ENCODE results near the gene NAGA.
"Not testable (repeated sequence)": the region's sequence is repeated elsewhere in the genome, so short reads cannot be mapped to it uniquely, and the experiment has no call there.

The NAGA gene

GRCh38 chr22:42070517-42071422, at the start of gene NAGA:
NAGA (minus strand) TSS chr22:42070812; CDS start chr22:42070297, 515 bp downstream.
- peak; percentile 88 for DNase-seq

DNA sequence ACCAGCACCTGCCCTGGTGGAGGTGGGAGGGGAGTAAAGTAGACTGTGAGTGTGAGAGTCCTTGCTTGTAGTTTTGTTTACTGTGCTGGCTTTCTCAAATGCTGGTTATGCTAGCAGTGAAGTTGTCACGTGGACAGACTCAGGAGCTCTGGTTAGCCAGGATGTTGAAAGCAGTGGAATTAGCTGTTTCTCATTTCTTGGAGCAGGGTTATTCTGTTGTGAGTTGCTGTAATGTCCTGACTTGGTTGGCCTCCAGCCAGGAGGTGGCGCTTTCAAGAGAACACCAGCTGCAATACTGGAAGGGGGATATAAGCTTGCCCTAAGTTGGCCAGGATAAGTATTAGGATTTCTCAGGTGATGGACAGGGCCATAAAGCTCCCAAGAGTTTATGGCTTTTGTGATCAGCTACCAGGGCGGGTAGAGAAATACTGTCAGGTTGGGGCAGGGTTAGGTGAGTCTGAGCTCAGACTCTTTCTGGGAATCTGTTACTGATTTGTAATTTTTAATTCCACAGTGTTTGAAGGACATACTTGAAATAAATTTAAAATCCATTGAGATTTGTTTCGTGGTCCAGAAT, 46.3 kb upstream of the NAGA start:
- DNase-seq, result no peak

GRCh38 chr22:42115420-42115830, 44.8 kb upstream of the NAGA start:
- not testable (repeated sequence) for DNase-seq

DNA sequence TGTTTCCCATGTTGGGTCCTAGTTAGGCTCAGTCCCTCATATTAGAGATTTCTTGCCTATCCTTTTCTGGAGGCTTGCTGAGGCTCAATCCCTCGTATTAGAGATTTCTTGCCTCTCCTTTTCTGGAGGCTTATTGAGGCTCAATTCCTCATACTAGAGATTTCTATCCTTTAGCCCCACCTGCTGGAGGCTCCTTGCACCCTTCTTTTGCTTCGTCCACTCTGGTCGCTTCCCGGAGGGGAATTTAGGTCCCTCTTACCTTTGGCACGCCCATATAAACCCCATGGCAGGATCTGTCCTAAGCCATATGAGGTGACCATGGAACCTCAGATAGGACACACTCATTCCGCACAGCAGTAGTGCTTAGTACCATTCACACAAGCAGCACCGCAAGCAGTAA, 44.1 kb upstream of the NAGA start:
- no peak for DNase-seq

- DNase-seq, result not testable (repeated sequence)
These were observed 42.2 kb upstream of the NAGA start for GRCh38 chr22:42112793-42113192.

GRCh38 chr22:42111798-42112197, 41.2 kb upstream of the NAGA start:
- no peak for DNase-seq

- DNase-seq, result no peak
These were observed 38.2 kb upstream of the NAGA start for GRCh38 chr22:42108848-42109247.

DNA sequence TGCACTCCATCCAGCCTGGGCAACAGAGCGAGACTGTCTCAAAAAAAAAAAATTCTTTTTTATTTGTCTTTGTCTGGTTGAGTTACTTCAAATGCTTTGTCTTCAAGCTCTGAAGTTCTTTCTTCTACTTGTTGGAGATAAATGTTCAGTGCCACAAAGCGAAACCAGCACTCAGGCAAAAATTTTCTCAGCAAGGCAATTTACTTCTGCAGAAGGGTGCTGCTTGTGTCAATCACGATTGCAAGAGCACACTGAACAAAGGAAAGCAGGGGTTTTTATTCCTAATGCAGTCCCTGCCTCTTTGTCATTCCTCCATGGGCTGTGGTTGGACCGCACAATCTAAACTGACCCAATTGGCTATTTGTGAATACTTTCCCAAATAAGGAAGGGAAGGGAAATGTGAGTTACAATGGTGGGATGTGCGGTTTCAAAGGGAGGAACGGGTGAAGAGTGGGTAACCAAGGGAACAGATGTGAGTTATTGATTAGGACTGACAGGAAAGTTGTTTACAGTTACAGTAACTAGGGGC, 33.8 kb upstream of the NAGA start:
- DNase-seq, result not testable (repeated sequence)

DNA sequence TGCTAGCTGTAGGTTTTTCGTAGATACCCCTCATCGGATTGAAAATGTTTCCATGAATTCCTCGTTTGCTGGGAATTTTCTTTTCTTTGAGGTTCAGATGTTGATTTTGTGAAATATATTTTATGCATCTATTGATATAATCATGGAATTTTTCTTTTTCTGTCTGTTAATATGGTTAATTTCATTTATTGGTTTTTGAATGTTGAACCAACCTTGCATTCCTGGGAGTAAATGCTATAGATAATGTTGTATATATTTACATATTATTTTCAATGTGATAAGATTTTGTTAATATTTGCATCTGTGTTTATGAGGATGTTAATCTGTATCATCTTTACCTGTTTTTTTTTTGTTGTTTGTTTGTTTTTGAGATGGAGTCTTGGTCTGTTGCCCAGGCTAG, 30.6 kb upstream of the NAGA start:
- DNase-seq, result no peak

- DNase-seq, result no peak
These were observed 20.8 kb upstream of the NAGA start for GRCh38 chr22:42091455-42091782.

GRCh38 chr22:42090596-42091454, 20.2 kb upstream of the NAGA start, which contains the start of gene NDUFA6:
NDUFA6 (minus strand) TSS chr22:42090772; CDS start chr22:42090744, 28 bp downstream.
- peak; percentile 90 for DNase-seq

- no peak for DNase-seq
These were observed 15.4 kb upstream of the NAGA start for GRCh38 chr22:42086051-42086450.

- DNase-seq, result no peak
These were observed 14.3 kb upstream of the NAGA start for GRCh38 chr22:42084874-42085273.

- no peak for DNase-seq
These were observed 12.5 kb upstream of the NAGA start for GRCh38 chr22:42083119-42083518.

DNA sequence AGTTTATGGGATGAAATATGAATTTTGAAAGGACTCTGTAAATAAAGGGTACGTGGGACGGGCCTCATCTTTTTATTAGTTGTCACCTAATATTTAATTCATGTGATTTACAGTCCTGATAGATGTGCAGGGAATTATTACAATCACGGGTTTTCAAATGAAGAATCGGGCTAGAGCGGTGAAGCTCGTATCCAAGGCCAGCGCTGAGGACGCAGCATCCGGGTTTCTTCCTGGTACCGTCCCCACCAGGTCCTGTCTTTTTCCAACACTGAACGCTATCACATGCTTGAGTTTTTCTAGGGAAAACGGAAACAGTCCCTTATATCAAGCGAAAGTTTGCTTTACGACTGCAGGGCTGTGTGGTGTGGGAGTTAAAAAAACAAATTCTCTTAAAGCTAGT, 9.7 kb upstream of the NAGA start:
- no peak for DNase-seq

DNA sequence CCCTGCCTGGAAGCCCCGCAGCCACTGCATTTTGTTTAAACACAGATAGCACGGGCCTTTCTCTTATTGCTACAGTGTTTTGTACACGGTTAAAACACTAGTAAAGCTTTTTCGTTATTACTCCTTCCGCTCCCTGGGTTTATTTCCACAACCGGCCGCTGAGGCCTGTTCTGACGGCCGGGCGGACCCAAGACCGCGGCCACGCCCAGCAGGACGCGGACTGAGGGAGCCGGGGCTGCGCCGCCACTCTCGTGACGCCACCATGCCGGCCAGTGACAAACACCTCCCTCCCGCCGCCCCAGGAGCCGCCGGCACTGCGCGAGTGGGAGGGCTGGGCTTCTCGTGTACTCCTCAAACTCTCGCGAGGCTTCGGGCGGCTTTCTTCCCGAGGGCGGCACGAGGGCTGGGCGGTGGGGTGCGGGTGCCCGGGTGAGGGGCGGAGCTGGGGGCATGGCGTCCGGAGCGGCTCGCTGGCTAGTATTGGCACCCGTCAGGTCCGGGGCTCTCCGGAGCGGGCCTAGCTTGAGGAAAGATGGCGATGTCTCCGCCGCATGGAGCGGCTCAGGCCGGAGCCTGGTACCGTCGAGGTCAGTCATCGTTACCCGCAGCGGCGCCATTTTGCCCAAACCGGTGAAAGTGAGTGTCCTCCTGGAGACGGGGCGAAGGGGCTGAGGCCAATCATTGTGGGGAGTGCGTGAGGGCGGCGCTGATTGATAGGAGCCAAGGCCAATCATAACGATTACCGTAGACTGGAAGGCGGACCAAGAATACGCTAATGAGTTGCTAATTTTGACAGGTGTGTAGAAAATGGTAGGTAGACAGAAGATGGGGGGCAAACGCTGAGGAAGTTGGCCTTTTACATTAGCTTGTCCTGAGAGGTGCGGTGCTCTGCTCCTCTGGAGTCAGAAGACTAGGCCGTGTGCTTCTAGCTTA, 9.0 kb upstream of the NAGA start, which contains the start of gene SMDT1:
Gene SMDT1 (plus strand): TSS at position 382 of the 933 bp plus-strand sequence. CDS start 69 bp downstream, at position 451.
- peak; percentile 90 for DNase-seq

DNA sequence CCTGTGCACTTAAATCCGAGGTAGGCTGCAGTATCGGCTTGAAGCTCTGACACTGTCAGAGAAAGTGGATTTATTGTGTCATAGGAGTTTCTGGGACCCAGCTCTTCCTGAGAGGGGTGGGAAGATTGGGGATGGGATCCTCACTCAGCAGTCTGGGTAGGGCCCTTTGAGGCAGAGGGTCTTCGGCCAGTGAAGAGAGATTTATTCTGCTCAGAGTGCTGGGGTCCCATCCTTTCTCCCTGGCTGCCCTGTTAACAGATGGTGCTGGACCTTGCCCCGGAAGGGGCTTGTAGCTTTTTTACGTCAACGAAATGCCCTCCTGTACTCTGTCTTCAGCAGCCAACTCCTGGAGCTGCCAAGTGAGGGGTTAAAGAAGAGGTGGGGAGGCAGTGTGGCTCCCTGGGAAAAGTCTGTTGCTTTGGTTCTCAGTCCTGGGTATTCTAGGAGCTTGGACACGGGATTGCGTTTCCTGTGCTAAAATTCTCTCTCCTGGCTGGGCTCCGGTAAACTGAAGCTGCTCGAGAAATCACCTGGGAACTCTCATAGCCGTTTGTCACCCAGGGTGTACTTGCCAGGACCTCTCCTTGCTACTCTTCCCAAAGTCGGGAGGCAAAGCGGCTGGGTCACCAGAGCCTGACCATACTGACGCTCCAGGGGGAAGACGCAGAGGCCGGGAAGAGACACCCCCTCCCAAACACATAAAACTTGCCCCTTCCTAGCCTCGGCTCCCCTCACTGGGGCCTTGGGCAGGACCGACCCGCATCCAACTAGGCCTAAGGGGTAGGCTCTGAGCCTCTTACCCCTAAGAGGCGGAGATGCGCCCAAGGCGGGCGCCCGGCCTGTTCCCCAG, 8.1 kb upstream of the NAGA start:
- no peak for DNase-seq

DNA sequence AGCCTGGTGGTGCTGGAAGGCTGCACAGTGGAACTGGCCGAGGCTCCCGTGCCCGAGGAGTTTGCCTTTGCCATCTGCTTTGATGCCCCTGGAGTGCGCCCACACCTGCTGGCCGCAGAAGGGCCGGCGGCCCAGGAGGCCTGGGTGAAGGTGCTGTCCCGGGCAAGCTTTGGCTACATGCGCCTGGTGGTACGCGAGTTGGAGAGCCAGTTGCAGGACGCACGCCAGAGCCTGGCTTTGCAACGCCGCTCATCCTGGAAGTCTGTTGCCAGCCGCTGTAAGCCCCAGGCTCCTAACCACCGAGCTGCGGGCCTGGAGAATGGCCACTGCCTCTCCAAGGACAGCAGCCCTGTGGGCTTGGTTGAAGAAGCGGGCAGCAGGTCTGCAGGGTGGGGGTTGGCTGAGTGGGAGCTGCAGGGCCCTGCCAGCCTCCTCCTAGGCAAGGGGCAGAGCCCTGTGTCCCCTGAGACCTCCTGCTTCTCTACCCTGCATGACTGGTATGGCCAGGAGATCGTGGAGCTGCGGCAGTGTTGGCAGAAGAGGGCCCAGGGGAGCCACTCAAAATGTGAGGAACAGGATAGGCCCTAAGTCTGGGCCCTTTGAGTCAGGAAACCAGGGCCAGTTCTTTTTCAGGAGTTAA, 7.0 kb upstream of the NAGA start:
- DNase-seq, result no peak

GRCh38 chr22:42076764-42077485, 6.3 kb upstream of the NAGA start:
- no peak for DNase-seq
